IMR-90 (cell line): ENCODE results near the gene TMC8. TPM values are rescaled to one million over a fixed set of nuclear protein-coding genes. Genes with fewer than 3 reads are reported as not detected.

ENCODE experiments used
- ATAC-seq: fragments of 200-7000 bp; cut with Tn5 transposase; 2 replicates; pipeline ENCODE4 v1.9.1; 2020; ENCODE audit warnings: low read depth, mild to moderate bottlenecking, moderate library complexity
- BruUV-seq: library from RNA; stranded (reverse); fragments of 400-500 nt; replicated peaks from 2 replicates; lab custom pipeline; 2021; lab: Mats Ljungman, UMichigan
- CTCF ChIA-PET: fragments of 300-600 bp; formaldehyde crosslinking; extraction: SDS; loops from one replicate; lab custom pipeline; 2021; ENCODE audit warnings: antibody characterized with exemption; lab: Yijun Ruan, JAX
- POLR2A ChIA-PET: fragments of 300-600 bp; sonication (Branson Sonifier 250); formaldehyde crosslinking; loops from one replicate; lab custom pipeline; 2022; ENCODE audit warnings: antibody characterized with exemption; ENCODE audit not compliant: unreplicated experiment; lab: Charles Lee
- DNase-seq: peaks from one replicate; pipeline ENCODE4 v3.0.0; 2013
- H2AFZ ChIP-seq: replicated peaks from 2 replicates; pipeline ENCODE3; 2013; ENCODE audit warnings: low read length, mild to moderate bottlenecking; ENCODE audit not compliant: poor library complexity
- H2AK5ac ChIP-seq: 2 replicates; pipeline ENCODE4 v1.6.1; 2013; ENCODE audit warnings: low read depth, low read length, inconsistent platforms
- H2AK9ac ChIP-seq: replicated peaks from 2 replicates; pipeline ENCODE3; 2013; ENCODE audit warnings: mild to moderate bottlenecking, low read depth, low read length, moderate library complexity; ENCODE audit not compliant: poor library complexity
- H2BK120ac ChIP-seq: 2 replicates; pipeline ENCODE4 v1.6.1; 2013; ENCODE audit warnings: low read depth, low read length, inconsistent platforms
- H2BK15ac ChIP-seq: 3 replicates; pipeline ENCODE4 v1.6.1; 2013; ENCODE audit warnings: low read depth, low read length, inconsistent platforms
- H2BK20ac ChIP-seq: 2 replicates; pipeline ENCODE4 v1.6.1; 2013; ENCODE audit warnings: low read depth, mild to moderate bottlenecking, inconsistent platforms, low read length, moderate library complexity
- H2BK5ac ChIP-seq: 2 replicates; pipeline ENCODE4 v1.6.1; 2013; ENCODE audit warnings: mild to moderate bottlenecking, low read depth, low read length, inconsistent platforms; ENCODE audit not compliant: poor library complexity, severe bottlenecking
- H3K14ac ChIP-seq: replicated peaks from 2 replicates; pipeline ENCODE4 v1.6.1; 2013; ENCODE audit warnings: low read depth, low read length, inconsistent platforms
- H3K18ac ChIP-seq: 2 replicates; pipeline ENCODE4 v1.6.1; 2013; ENCODE audit warnings: low read depth, low read length, control low read depth
- H3K23ac ChIP-seq: 2 replicates; pipeline ENCODE4 v1.6.1; 2013; ENCODE audit warnings: low read depth, low read length, inconsistent platforms
- H3K27ac ChIP-seq: 2 replicates; pipeline ENCODE4 v1.5.1; 2013; ENCODE audit warnings: mild to moderate bottlenecking, control low read depth, low read length; ENCODE audit not compliant: insufficient read depth
- H3K27me3 ChIP-seq: 2 replicates; pipeline ENCODE4 v1.6.1; 2013; ENCODE audit warnings: low read length; ENCODE audit not compliant: control insufficient read depth, insufficient read depth
- H3K36me3 ChIP-seq: 2 replicates; pipeline ENCODE4 v1.6.1; 2013; ENCODE audit warnings: low read length, mixed read lengths; ENCODE audit not compliant: control insufficient read depth, insufficient read depth
- H3K4ac ChIP-seq: 2 replicates; pipeline ENCODE4 v1.6.1; 2013; ENCODE audit warnings: low read depth, low read length, inconsistent platforms
- H3K4me1 ChIP-seq: 2 replicates; pipeline ENCODE4 v1.6.1; 2013; ENCODE audit warnings: low read length, mixed read lengths; ENCODE audit not compliant: control insufficient read depth, insufficient read depth
- H3K4me2 ChIP-seq: 2 replicates; pipeline ENCODE4 v1.6.1; 2013; ENCODE audit warnings: low read depth, mild to moderate bottlenecking, control low read depth, low read length, moderate library complexity
- H3K4me3 ChIP-seq: 2 replicates; pipeline ENCODE4 v1.5.1; 2013; ENCODE audit warnings: low read depth, mild to moderate bottlenecking, control low read depth, low read length, moderate library complexity; ENCODE audit not compliant: insufficient read depth
- H3K56ac ChIP-seq: 2 replicates; pipeline ENCODE4 v1.6.1; 2013; ENCODE audit warnings: low read length, inconsistent platforms; ENCODE audit not compliant: insufficient read depth; ENCODE audit errors: extremely low read depth
- H3K79me1 ChIP-seq, 2 experiments: 2 replicates each; pipeline ENCODE4 v1.6.1; 2013; ENCODE audit warnings: low read length in 2 of 2, inconsistent platforms in 1 of 2, low read depth in 1 of 2
- H3K9ac ChIP-seq: 2 replicates; pipeline ENCODE4 v1.6.1; 2013; ENCODE audit warnings: low read depth, low read length, control low read depth
- H3K9me1 ChIP-seq: 2 replicates; pipeline ENCODE4 v1.6.1; 2013; ENCODE audit warnings: low read length, inconsistent platforms; ENCODE audit not compliant: insufficient read depth
- H3K9me3 ChIP-seq: 2 replicates; pipeline ENCODE4 v1.6.1; 2013; ENCODE audit warnings: low read length; ENCODE audit not compliant: control insufficient read depth, insufficient read depth
- H4K20me1 ChIP-seq: 2 replicates; pipeline ENCODE4 v1.6.1; 2013; ENCODE audit warnings: low read length, inconsistent platforms; ENCODE audit not compliant: insufficient read depth
- H4K5ac ChIP-seq: 2 replicates; pipeline ENCODE4 v1.6.1; 2013; ENCODE audit warnings: mild to moderate bottlenecking, low read depth, low read length, control low read depth
- H4K8ac ChIP-seq, 2 experiments: 2 replicates each; pipeline ENCODE4 v1.6.1; 2013; ENCODE audit warnings: low read depth in 2 of 2, low read length in 2 of 2, control low read depth in 1 of 2, inconsistent platforms in 1 of 2
- H4K91ac ChIP-seq: 2 replicates; pipeline ENCODE4 v1.6.1; 2013; ENCODE audit warnings: low read depth, low read length, inconsistent platforms; ENCODE audit not compliant: insufficient read depth
- CEBPB ChIP-seq: IDR thresholded peaks from 2 replicates; pipeline ENCODE4 v1.6.1; 2012; ENCODE audit warnings: low read depth, low read length, improper control_type of control experiment
- MAZ ChIP-seq: IDR thresholded peaks from 2 replicates; pipeline ENCODE4 v1.6.1; 2012; ENCODE audit warnings: low read depth, mild to moderate bottlenecking, low read length, improper control_type of control experiment, moderate library complexity, borderline replicate concordance
- MXI1 ChIP-seq: IDR thresholded peaks from 2 replicates; pipeline ENCODE4 v1.6.1; 2012; ENCODE audit warnings: low read depth, mild to moderate bottlenecking, low read length, moderate library complexity, borderline replicate concordance
- POLR2A ChIP-seq: IDR thresholded peaks from 2 replicates; pipeline ENCODE4 v1.6.1; 2012; ENCODE audit warnings: mild to moderate bottlenecking, low read depth, low read length
- RAD21 ChIP-seq: IDR thresholded peaks from 2 replicates; pipeline ENCODE4 v1.6.1; 2012; ENCODE audit warnings: low read length, improper control_type of control experiment
- RCOR1 ChIP-seq: IDR thresholded peaks from 2 replicates; pipeline ENCODE4 v1.6.1; 2012; ENCODE audit warnings: mild to moderate bottlenecking, low read length, improper control_type of control experiment; ENCODE audit not compliant: insufficient replicate concordance
- RFX5 ChIP-seq: IDR thresholded peaks from 2 replicates; pipeline ENCODE4 v1.8.0; 2012; ENCODE audit warnings: low read depth, mild to moderate bottlenecking, low read length, moderate library complexity
- SMC3 ChIP-seq: fragments of 150-350 bp; IDR thresholded peaks from 2 replicates; pipeline ENCODE4 v1.6.1; 2016; ENCODE audit warnings: low read depth, mild to moderate bottlenecking, antibody characterized with exemption, low read length, moderate library complexity
- WGBS, 2 experiments: methylation state at CpG; one replicate each; pipeline versions ENCODE4 v1.1.5 to v1.1.7; 2013; ENCODE audit warnings: missing lambda C conversion rate in 2 of 2; ENCODE audit not compliant: insufficient read length in 1 of 2; ENCODE audit errors: extremely low coverage in 2 of 2; 5-methylcytosine and 5-hydroxymethylcytosine counted together
- dilution Hi-C: fragments of 300-500 bp; cut with HindIII; formaldehyde crosslinking; loops from one replicate; pipeline ENCODE4 v1.14.3; 2018; ENCODE audit warnings: low sequenced_read_pairs; ENCODE audit not compliant: unreplicated experiment
- in situ Hi-C: fragments of 300-500 bp; cut with MboI; formaldehyde crosslinking; loops from 3 replicates; pipeline ENCODE4 v1.14.3; 2019; ENCODE audit warnings: low sequenced_read_pairs, inconsistent platforms, mixed read lengths
- intact Hi-C: fragments of 100-400 bp; cut with micrococcal nuclease; formaldehyde crosslinking; loops from 2 replicates; pipeline ENCODE4 v1.10.0; 2022
- polyA plus RNA-seq, 3 experiments: library from polyadenylated mRNA; depleted of rRNA; stranded (reverse); fragments of >200 nt; gene quantifications; 2 replicates each; pipeline ENCODE4 v1.2.3, GENCODE V29; 2012; ENCODE audit warnings: low replicate concordance in 1 of 3
- total RNA-seq: library from RNA; depleted of rRNA; stranded (reverse); fragments of >200 nt; gene quantifications from 2 replicates; pipeline ENCODE4 v1.2.3, GENCODE V29; 2012

The TMC8 gene
- total and polyA plus RNA-seq, 2 of the 4 experiments (the other 2 are of a cell fraction), result not detected

DNA sequence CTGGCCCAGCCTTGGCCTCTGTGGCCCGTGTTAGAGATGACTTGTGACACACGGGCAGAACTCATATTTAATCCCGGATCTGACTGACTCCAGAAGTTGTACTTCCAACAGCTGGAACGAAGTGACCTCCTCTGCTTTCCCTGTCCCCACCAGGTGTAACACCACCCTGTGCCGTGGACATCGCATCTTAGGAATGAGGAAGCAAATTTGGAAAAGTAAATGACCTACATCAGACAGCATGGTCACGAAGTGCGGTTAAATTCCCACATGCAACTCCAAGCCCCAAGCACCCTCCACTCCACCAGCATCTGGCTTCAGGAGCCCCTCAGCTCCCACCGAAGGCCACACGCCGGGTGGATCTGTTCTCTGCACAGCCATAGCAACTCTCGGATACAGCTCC is 53.3 kb downstream of the TMC8 start:
- no peak overlapping the region for H2BK20ac ChIP-seq
- H2AFZ ChIP-seq, result peak overlapping the region; percentile 78
- no peak overlapping the region; the same call in 1 of the 2 replicates for H4K5ac ChIP-seq
- WGBS, 2 experiments, result 96% methylated on average over 3 of the region's 12 CpGs; no CpG with 5 or more reads in 1 of the 2 experiments
- CTCF ChIA-PET, result no interaction called here
- dilution Hi-C loops, result no loop called here
- DNase-seq (no peak), ATAC-seq (no peak)
- no peak overlapping the region for H3K9ac ChIP-seq
- POLR2A ChIA-PET, result no interaction called here
- no peak overlapping the region for H2AK9ac ChIP-seq
- H3K27me3 ChIP-seq, result no peaks in the 10 kb centered on the region
- BruUV-seq, result no TSS peak
- H3K4ac ChIP-seq, result no peak overlapping the region
- H3K14ac ChIP-seq, result no peak overlapping the region
- 0 out of 4 replicates have a peak overlapping the region, but pooled peaks of 1 of the 2 experiments have one; percentile 27 for H4K8ac ChIP-seq
- H3K4me1 ChIP-seq, result peaks cover 16% of the 10 kb centered on the region
- H3K56ac ChIP-seq, result no peak overlapping the region
- H3K9me1 ChIP-seq, result peaks cover 17% of the 10 kb centered on the region; the same call in 1 of the 2 replicates
- H2BK5ac ChIP-seq, result no peak overlapping the region
- peaks cover 24 to 73% of the 10 kb centered on the region in 2 experiments for H3K79me1 ChIP-seq
- in situ Hi-C loops, result no loop called here
- H4K20me1 ChIP-seq, result 0 out of 2 replicates have a peak, but pooled peaks cover 6% of the 10 kb centered on the region
- no peaks in the 10 kb centered on the region for H3K9me3 ChIP-seq
- H2BK15ac ChIP-seq, result no peak overlapping the region
- no peak overlapping the region for H3K23ac ChIP-seq
- H3K18ac ChIP-seq, result no peak overlapping the region
- no peak overlapping the region for H2BK120ac ChIP-seq
- H3K27ac ChIP-seq, result no peak overlapping the region
- no peak overlapping the region for H2AK5ac ChIP-seq
- no peak for TF ChIP-seq RFX5
- no peak for TF ChIP-seq RCOR1
- no peak for TF ChIP-seq RAD21
- no peak for TF ChIP-seq MXI1
- no peak for TF ChIP-seq CEBPB
- TF ChIP-seq MAZ, result no peak
- no peak for TF ChIP-seq POLR2A
- TF ChIP-seq SMC3, result no peak
- no peak overlapping the region for H3K4me3 ChIP-seq
- no peaks in the 10 kb centered on the region; the same call in 1 of the 2 replicates for H3K36me3 ChIP-seq
- H3K4me2 ChIP-seq, result no peak overlapping the region
- H4K91ac ChIP-seq, result no peak overlapping the region
- intact Hi-C loops, result no loop called here
